Limb (tissue), 2 donors: Measurements from ENCODE around the gene TBC1D1.
A peak's percentile ranks its signal among the peaks of the same experiment; 100 is the strongest.

Source experiments
- DNase-seq, 2 donors: peaks; one replicate each; pipeline ENCODE4 v3.0.0-alpha.2; 2016; ENCODE audit errors: extremely low spot score in 2 of 2

The TBC1D1 gene

DNA sequence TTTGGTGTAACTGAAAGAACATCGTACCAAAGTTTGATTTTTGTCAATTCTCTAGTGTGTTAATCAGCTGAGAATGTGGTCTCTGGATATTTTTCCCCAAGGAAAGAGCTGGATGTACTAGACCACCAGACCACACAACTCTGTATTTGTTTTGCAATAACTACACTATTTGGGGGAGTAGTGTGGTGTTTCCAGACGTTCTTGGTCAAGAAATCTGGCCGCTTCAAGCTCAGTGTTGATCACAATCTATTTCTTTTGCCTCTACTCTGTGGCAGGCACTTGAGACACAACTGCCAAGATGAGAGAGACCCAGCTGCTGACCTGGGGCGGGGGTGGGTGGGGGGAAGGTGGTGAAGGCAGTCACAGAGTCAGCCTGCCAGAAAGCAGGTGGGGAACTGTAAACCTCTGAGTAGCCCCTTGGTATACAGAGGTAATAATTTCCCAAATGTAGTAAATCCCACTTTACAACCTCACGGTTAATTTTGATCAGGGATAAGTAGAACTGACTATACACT lies 99.9 kb downstream of the TBC1D1 start:
- no peak for DNase-seq

DNA sequence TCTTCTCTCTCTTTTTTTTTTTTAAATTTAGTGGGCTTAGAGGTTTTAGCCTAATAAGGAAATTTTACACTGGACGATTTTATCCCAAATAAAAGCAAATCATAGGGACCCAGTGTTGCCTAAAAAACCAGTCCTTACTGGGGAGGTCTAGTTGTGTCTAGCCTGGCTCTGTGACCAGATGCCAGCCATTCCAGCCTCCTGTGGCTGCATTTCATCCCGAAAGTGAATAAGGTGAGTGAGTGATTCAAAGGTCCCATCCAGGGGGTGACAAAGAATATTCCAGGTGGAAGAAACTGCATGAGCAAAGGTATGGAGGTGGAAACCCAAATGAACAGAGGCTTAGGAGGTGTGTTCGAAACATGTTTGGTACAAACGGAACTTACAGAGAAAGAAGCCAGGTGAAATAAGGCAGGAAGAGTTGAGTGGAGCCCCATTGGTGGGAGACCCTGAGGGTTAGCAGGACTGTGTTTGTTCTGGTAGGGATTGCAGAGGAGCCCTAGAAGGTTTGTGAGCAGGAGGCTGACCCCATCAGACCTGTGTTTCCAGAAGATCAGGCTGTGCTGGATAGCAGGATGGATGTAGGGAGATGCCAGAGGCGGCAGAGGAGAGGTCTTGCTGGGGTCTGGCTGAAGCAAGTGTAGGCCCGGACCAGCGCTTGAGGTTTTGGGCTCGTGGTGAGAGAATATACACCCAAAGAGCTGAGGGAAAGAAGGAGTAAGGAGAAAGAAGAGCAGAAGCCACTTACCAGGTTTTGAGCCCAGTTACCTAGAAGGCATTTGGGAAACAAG lies 100.9 kb downstream of the TBC1D1 start:
- no peak for DNase-seq

DNA sequence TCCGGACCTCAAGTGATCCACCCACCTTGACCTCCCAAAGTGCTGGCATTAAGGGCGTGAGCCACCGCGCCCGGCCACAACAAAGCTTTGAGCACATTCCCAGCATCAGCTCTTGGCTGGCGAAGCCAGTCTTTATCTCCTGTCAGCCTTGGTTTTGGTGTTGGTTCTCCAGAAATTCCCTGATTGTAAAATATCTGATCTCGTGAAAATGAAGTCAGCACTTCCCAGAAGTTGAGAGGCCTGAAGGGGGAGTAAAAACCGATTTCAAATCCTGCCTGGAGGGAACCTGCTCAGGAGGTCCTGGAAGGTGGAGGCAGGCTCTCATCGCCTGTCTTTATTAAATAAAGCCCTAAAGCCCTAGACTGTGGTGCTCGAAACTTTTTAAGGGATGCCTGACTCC lies 102.9 kb downstream of the TBC1D1 start:
- no peak for DNase-seq

DNA sequence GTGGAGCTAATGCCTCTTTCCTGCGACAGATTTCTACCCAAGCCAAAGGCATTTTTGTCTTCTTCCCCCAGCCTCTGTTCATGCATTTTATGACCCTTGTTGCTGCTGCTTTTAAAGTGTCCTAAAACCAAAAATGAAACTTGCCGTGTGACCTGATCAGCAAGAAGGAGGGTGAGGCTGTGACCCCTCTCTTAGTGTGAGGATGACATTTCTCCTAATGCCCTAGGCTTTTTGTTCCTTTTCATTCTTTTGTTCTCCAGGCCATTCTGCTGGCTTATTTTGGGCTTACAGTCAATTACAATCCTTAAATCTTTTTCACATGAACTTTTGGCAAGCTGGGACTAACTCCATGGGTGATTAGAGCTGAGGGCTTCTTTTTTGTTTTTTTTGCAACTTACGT lies 103.7 kb downstream of the TBC1D1 start:
- DNase-seq, result no peak

DNA sequence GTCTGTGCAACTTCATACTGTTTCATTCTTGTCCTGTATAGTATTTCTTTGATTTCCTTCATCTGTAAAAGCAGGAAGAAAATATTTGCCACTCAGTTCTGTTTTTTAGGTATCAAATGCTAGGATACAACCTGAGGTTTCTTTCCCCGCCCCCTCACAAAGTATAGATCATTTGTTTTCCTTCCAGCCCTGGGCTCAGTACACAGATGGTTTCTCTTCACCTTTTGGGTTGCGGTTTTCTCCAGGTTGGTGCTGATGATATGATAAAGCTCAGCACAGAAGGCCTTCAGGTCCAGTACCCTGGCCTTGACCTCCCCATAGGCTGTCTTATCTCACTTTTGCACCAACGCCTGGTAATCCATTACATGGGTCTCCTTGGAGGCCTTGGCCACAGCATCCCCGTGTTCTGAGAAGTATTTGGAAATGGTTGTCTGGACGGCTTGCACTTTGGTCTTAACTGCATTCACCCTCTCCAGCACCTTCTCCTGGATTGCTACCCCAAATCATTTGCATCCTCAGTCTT lies 104.5 kb downstream of the TBC1D1 start:
- DNase-seq, result no peak

DNA sequence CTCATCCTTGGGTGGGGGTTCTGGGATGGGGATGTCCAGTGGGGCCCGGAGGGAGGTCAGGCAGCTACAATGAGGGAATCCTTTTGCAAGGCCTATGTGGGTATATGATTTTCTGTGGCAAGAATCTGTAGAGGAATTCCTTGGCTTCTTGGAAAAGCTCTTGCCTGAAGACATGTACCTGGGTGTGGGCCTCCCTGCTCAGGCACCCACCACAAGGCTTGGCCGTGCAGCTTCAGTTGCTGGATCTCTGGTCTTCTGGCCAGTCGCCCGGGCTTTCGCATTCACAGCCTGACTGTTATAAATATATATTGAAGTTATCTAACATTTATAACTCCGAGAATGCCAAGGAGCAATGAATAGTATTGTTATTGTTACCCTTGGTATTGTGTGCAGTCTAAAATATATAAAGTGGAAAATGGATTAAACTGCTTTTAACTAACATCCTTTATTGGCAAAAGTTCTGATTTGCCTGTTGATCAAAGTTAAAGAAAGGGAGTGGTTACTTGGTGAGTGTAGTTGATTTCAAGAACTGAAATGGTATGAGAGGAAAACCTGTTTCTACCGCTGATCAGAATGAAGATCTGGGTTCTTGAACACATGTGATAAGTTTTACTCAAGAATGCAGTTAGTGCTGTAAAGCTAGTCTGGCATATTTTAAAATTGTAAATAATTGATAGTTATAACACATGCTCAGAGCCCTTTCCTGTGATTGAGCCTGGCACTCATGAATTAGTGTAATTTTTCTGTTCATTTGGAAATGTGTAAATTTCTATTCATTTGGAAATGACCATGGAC lies 105.3 kb downstream of the TBC1D1 start:
- no peak for DNase-seq

DNA sequence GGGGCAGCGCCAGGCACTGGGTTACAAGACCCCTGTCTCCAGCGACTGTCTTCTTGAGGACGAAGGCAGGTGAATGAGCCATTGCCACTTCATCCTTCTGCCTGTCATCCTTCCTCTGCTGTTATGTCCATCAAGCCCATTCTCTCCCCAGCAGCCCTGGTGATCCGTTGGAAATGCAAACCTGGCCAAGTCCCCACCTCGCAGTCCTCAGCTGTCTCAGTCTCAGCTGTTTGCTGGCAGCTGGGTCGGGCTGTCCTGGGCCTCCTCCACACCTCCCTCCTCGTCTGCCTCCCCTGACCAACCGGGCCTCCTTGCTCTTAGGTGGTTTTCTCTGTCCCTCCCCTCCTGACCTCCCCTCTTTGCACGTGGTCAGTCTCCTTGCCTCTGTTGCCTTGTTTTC lies 107.3 kb downstream of the TBC1D1 start:
- peak in 1 of 2 donors; percentile 47 for DNase-seq

DNA sequence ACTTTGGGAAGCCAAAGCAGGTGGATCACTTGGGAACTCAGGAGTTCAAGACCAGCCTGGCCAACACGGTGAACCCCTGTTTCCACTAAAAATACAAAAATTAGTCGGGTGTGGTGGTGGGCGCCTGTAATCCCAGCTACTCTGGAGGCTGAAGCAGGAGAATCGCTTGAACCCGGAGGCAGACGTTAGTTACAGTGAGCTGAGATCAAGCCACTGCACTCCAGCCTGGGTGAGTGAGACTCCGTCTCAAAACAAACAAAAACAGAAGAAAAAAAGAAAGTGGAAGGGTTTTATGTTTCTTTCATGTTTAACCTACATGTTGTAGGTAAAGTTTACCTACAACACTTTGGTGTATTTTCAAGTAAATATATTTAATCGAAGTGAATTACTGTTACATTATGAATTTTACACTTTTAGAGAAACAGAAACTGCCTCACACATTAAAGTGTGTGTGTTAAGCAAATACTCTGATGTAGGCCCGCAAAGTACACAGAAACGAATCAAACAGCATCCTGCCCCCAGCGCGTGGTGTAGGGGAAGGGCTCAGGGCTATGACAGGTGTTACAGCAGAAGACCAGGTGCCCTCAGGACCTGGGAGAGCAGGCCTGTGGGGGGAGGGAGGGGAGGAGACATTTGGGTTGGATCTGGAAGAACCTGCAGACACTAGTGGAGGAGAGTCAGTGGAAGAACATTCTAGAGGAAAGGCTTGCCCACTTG lies 108.3 kb downstream of the TBC1D1 start:
- no peak for DNase-seq

DNA sequence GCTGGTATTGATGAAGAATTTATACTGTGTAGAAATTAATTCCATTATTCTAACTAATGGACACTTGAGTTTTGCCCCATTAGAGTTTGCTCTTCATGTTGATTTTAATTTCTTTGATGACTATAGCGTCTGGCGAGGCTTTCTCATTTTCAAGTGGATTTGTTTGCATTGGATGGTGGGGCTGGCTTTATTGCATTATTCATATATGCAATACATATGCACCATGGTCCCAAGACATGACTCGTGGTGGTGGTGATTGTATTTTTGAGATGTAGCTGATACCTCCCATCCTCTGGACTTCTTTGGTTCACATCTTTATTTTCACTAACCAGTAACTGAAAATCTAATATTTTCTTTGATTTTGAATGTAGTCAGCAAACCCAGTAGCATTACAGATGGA lies 109.1 kb downstream of the TBC1D1 start:
- no peak for DNase-seq

DNA sequence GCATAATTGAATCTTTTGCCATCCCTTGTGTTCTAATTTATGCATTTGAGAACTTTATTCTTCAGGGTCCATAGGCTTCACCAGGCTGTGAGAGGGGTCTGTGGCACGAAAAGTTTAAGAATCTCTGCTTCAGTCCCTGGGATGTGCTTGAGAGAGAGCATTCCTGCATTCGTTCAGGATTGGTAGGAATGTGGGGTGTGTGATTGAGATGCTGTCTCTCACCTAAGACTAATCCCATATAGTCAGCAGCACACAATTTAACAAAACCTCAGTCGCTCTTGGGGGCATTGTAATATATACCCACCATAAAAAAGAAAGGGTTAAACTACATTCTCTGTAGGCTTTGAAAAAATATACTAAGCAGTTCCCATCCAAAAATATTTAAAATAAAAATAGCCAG lies 111.0 kb downstream of the TBC1D1 start:
- DNase-seq, result no peak

DNA sequence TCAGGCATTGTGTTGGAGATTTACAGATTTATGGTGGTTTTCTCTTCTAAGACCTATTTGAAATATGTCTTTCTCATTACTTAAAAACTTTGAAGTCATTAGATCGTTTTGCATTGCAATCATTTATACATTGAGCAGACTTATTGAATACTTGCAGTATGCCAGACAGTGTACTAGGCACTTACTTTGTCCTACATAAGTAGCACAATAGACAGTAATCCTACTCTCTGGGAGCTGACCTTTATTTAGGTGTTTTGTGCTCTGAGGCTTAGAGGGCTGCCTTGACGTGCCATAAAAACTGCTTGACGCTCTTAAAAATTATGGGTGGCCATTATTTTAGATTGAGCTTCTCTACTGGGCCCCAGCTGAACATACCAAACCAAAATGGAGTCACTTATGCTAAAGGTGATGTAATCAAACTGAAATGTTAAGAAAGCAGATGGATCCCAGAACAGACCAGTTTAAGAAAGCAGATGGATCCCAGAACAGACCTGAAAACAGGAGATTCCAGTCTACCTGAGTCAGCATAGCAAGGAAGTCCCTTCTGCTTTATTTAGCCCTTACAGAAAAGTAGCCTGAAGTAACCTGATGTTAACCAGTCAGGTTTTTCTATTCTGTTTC lies 111.7 kb downstream of the TBC1D1 start:
- DNase-seq, result no peak

DNA sequence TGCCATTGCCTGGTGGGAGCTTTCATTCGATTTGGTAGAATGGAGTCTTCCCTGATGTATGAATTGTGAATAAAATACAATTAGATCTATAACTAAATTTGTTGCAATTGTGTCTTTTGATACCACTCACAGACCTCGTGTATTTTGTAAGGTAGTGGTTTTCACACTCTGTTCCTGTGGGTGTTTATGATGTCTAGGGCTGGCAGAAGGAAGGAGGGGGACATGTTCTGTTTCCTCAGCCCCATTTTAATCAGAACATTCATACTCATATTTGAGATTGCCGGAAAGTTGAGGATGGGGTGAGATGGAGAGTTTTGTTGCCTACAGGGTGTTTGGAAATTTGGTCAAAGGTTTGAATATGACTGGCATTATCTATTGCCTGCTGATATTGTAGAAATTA lies 112.2 kb downstream of the TBC1D1 start:
- no peak for DNase-seq

DNA sequence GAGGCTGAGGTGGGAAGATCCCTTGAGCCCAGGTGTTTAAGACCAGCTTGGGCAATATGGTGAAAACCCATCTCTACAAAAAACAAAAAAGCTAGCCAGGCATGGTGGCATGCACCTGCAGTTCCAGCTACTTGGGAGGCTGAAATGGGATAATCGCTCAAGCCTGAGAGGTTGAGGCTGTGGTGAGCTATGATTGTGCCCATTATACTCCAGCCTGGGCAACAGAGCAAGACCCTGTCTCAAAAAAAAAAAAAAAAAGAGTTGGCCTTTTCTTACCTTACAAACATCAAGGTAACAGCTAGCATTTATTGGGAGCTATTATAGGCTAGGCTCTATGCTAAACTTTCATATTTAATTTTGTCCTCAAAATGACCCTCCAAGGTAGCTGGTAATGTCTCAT lies 112.7 kb downstream of the TBC1D1 start:
- DNase-seq, result no peak

DNA sequence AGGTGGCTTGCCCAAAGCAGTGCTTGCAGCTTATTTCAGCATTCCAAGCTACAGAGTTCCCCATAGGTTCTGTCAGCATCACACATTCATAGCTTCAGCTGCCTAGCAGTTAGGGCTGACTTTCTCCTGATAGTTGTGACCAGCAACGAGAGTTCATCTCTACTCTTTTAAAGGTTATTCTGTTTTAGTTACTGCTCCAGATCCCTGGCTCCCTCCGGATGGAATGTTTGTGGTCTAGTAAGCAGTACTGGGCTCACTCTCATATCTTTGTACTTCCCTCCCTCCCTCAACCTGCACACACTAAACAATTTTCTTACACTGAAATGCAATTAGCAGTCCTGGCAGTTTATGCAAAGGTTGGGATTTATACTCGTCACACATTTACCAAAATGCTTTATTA lies 113.2 kb downstream of the TBC1D1 start:
- DNase-seq, result no peak

DNA sequence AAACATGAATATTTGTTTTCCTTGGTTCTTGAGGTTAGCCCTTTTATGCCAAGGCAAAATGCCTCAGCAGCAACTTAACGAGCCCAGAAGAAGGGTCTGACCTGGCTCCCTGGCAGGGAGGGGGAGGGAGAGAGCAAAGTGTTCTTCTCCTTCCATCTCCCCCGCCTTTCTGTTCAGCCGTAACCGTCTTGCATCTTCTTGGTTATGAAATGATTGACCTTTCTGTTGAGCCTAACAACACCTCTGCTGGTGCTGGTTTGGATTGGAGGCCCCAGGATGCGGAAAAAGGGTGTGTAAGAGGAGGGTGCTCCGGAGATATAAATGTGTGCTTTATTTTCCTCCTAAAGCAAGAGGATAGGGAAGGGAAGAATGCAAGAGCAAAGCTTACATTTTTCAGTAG lies 114.0 kb downstream of the TBC1D1 start:
- DNase-seq, result no peak

DNA sequence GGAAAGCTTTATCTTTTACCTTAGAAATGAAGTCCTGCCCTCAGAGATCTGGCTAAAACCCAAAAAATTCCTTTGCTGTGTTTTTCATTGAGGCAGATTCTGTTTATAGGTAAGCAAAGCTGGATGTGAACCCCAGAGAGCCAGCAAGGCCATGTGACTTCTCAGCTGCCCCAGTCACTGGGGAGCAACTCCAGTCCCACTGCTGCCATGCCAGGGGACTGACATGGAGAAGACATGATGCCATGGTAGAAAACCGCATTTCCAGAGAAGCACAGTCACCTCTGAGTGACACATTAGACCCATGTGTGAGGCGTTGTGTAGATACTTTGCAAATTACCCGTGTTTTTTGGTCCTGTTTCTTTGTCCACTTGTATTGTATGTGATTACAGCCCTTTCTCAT lies 114.8 kb downstream of the TBC1D1 start:
- DNase-seq, result no peak

DNA sequence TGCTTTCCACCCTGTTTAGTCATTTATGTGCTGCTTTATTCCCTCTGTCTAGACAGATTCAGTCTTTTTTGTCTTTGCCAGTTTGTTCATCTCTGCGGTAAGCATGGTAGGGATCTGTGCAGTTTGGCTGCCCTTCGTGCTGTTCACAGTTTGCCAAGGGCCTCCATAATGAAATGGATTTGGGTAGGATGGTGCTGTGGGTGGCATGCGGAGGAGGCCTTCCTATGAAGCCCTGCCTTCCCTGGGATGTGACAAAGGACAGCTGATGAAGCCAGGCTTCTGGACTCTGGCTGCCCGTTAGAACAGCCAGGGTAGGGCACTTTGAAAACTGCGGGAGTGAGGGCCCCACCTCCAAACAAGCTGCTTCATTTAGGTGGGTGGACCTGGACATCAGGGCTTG lies 116.8 kb downstream of the TBC1D1 start:
- DNase-seq, result no peak

DNA sequence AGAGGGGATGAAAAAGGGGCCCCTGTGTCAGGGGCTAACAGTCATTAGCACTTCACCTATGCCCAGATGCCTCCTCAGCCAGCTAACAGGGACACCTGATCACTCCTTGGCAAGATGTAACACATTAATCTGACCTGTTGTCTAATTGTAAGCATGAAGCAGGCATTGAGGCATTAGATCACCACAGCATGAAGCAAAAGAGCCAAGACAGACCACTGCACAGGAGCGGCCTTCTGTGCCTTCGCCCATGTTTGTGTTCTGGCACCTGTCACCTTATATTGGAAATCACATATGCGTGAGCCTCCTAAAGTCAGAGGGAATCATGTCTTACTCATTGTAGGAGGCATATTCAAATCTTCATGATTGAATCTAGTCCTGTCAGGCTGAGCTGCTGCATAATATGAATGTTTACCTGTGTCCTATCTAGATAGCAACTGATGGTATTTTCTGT lies 117.7 kb downstream of the TBC1D1 start:
- DNase-seq, result no peak

DNA sequence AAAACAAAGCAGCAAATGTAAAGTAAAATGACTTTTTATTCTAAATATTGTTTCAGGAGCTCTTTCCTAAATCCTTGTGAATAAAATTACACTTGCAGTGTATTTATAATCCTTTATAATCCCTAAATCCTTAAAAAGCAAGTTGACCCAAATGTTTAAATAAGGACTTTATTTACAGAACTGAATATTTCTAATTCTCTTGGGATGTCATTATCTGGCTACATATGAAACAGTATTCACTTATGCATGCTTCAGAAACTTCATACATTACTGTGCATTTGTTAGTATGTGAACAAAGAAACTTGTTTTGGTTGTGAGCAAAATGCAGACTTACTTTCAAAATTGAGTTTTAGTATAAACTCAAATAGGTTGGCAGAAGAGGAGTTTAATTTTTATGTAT lies 118.5 kb downstream of the TBC1D1 start:
- no peak for DNase-seq

DNA sequence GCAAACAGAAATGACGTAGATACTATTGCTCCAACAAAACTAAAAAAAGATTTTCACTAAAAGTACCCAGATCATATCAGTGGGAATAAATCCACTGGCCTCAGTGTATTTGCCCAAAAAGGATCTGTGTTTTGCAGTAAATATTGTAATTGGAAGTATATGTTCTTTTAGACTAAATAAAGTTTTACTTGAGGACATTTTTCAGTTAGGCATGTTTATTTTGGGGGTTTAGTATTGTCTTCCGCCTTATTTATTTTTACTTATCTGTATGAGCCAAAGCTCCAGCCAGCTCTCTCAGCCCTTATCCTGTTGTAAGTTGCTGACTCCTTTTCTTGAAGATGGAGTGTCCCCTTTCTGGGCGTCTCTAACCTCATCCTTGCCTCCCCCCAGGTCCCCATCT lies 119.1 kb downstream of the TBC1D1 start:
- no peak for DNase-seq

DNA sequence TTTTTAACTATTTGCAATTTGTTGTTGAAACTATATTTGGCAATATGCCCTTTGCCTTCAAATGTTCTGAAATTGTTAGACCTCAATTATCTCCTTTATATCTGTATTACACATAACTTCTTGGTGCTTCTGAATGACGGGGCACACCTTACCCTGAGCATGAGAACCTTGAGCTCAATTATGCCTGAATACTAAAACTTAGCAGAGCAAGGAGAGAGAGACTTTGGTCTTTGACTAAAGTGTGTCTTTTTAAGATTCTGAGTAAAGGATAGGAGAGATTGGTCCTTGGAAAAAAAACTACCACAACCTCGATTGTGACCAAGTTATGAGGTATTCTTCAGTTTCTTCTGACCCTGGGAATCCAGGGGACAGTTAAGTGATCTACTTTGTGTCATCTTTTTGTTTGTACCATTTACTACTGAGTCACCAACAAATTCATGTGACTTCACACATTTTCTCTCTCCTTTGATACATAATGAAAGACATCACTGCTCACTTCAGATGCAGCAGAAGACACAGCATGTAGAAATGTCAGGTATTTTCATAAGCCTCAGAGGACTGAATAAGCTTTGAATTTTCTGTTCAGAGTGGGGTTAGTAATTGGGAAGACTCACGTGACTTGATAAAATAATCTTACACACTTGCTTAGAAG lies 120.8 kb downstream of the TBC1D1 start:
- DNase-seq, result no peak
